ENCODE data around the gene PFN2.
"Not testable (repeated sequence)": the region's sequence is repeated elsewhere in the genome, so short reads cannot be mapped to it uniquely, and the experiment has no call there.

The PFN2 gene

DNA sequence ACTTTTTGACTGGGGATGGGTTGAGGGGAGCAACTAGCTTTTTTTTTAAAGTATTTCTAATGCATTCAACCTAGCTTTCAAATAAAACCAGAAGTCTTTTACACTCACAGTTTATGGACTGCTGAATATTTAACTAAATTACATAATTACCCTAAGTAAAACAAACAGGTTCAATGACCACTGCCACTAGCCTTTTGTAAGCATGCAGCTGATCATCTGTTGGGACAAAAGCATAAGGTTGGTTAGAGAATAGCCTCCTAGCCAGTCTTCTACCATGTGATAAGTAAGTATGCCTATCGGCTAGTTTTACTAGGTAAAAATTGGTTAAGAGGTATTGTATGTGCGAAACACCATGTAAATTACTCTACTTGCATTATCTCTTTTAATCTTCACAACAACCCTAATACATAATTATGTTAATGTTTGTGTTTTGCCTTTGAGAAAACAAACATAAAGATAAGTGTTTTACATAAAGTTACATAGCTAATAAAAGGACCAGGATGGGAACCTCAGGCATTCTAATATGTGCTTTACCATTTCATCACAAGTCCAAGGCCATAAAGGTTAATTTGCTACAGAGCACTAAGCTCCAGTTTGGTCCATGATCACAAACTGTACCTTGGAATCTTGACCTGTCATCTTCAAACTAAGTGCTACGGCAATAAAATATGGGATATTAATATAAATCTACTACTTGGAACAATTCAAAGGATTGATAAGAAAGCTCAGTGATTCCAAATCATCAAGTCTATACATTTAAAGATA is 13.2 kb downstream of the PFN2 start:
- Mint-ChIP-seq H3K9me3 (no peaks in the 10 kb centered on the region), H3K27me3 (ENCODE audit: low read depth) (no peaks in the 10 kb centered on the region), H3K4me1 (ENCODE audit: low read depth) (peaks cover 12% of the 10 kb centered on the region), H3K36me3 (ENCODE audit: low read depth) (peaks cover 4% of the 10 kb centered on the region), H3K27ac (no peak overlapping the region), H3K4me3 (no peak overlapping the region)

- Mint-ChIP-seq H3K36me3 (ENCODE audit: low read depth) (peaks cover under 1% of the 10 kb centered on the region), H3K9me3 (no peaks in the 10 kb centered on the region), H3K27me3 (ENCODE audit: low read depth) (no peaks in the 10 kb centered on the region), H3K27ac (no peak overlapping the region), H3K4me1 (ENCODE audit: low read depth) (peaks cover 12% of the 10 kb centered on the region), H3K4me3 (no peak overlapping the region)
These were observed 15.2 kb downstream of the PFN2 start for GRCh38 chr3:149955449-149955848.

- no peaks in the 10 kb centered on the region for H3K27me3 Mint-ChIP-seq (ENCODE audit: low read depth)
- no peak overlapping the region for H3K27ac Mint-ChIP-seq
- H3K9me3 Mint-ChIP-seq: no peaks in the 10 kb centered on the region
- H3K4me1 Mint-ChIP-seq (ENCODE audit: low read depth): peaks cover 12% of the 10 kb centered on the region
- no peak overlapping the region for H3K4me3 Mint-ChIP-seq
- peaks cover 2% of the 10 kb centered on the region for H3K36me3 Mint-ChIP-seq (ENCODE audit: low read depth)
These were observed 15.9 kb downstream of the PFN2 start for GRCh38 chr3:149954812-149955211.

DNA sequence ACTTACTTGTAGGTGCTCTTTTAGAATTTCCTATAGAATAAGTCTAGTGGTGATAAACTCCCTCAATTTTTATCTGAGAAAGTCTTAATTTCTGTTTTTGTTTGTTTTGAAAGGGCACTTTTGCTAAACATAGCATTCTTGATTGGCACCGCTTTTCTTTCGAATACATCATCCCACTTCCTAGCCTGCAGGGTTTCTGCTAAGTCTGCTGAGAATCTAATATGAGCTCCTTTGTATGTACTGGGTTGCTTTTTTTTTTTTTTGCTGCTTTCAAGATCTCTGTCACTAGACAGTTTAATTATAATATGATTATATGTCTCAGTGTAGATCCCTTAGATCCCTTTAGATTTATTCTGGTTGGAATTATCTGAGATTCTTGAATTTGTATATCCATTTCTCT is 21.5 kb downstream of the PFN2 start:
- H3K4me1 Mint-ChIP-seq (ENCODE audit: low read depth): peaks cover 8% of the 10 kb centered on the region
- H3K36me3 Mint-ChIP-seq (ENCODE audit: low read depth): peaks cover 9% of the 10 kb centered on the region
- H3K27ac Mint-ChIP-seq: no peak overlapping the region
- no peaks in the 10 kb centered on the region for H3K9me3 Mint-ChIP-seq
- no peak overlapping the region for H3K4me3 Mint-ChIP-seq
- no peaks in the 10 kb centered on the region for H3K27me3 Mint-ChIP-seq (ENCODE audit: low read depth)

- peaks cover 9% of the 10 kb centered on the region for H3K9me3 Mint-ChIP-seq
- no peaks in the 10 kb centered on the region for H3K27me3 Mint-ChIP-seq (ENCODE audit: low read depth)
- no peak overlapping the region for H3K27ac Mint-ChIP-seq
- H3K36me3 Mint-ChIP-seq (ENCODE audit: low read depth): peaks cover 23% of the 10 kb centered on the region
- H3K4me3 Mint-ChIP-seq: no peak overlapping the region
- H3K4me1 Mint-ChIP-seq (ENCODE audit: low read depth): peaks cover 8% of the 10 kb centered on the region
These were observed 23.5 kb downstream of the PFN2 start for GRCh38 chr3:149947231-149947630.

- H3K36me3 Mint-ChIP-seq (ENCODE audit: low read depth): peaks cover 29% of the 10 kb centered on the region
- H3K4me1 Mint-ChIP-seq (ENCODE audit: low read depth); H3K9me3 Mint-ChIP-seq; H3K4me3 Mint-ChIP-seq; H3K27ac Mint-ChIP-seq; H3K27me3 Mint-ChIP-seq (ENCODE audit: low read depth): not testable (repeated sequence)
These were observed 26.7 kb downstream of the PFN2 start for GRCh38 chr3:149943966-149944365.

GRCh38 chr3:149942409-149942808 is 28.3 kb downstream of the PFN2 start:
- H3K27ac Mint-ChIP-seq: no peak overlapping the region

DNA sequence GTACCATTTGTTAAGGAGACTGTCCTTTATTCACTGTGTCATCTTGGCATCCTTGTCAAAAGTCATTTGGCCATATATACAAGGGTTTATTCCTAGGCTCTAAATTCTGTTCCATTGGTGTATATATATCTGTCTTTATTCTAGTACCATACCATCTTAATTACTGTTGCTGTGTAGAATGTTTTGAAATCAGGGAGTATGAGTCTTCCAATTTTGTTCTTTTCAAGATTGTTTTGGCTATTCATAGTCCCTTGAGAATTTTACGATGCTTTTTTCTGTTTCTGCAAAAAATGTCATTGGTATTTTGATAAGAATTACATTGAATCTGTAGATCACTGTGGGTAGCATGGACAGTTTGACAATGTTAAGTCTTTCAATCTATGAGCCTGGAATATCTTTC is 28.7 kb downstream of the PFN2 start:
- Mint-ChIP-seq H3K9me3 (peaks cover 10% of the 10 kb centered on the region), H3K27ac (no peak overlapping the region), H3K4me3 (no peak overlapping the region), H3K27me3 (ENCODE audit: low read depth) (no peaks in the 10 kb centered on the region), H3K36me3 (ENCODE audit: low read depth) (peaks cover 29% of the 10 kb centered on the region), H3K4me1 (ENCODE audit: low read depth) (peaks cover 7% of the 10 kb centered on the region)

More at GRCh38 chr3:149942409-149942808, 28.3 kb downstream of the PFN2 start:
- Mint-ChIP-seq H3K9me3 (peaks cover 10% of the 10 kb centered on the region), H3K36me3 (ENCODE audit: low read depth) (peaks cover 29% of the 10 kb centered on the region), H3K4me1 (ENCODE audit: low read depth) (peaks cover 7% of the 10 kb centered on the region), H3K4me3 (no peak overlapping the region), H3K27me3 (ENCODE audit: low read depth) (no peaks in the 10 kb centered on the region)

- Mint-ChIP-seq H3K9me3 (peaks cover 10% of the 10 kb centered on the region), H3K4me3 (no peak overlapping the region), H3K27ac (no peak overlapping the region), H3K4me1 (ENCODE audit: low read depth) (peaks cover 10% of the 10 kb centered on the region), H3K27me3 (ENCODE audit: low read depth) (no peaks in the 10 kb centered on the region), H3K36me3 (ENCODE audit: low read depth) (peaks cover 31% of the 10 kb centered on the region)
These were observed 29.5 kb downstream of the PFN2 start for GRCh38 chr3:149941186-149941585.

DNA sequence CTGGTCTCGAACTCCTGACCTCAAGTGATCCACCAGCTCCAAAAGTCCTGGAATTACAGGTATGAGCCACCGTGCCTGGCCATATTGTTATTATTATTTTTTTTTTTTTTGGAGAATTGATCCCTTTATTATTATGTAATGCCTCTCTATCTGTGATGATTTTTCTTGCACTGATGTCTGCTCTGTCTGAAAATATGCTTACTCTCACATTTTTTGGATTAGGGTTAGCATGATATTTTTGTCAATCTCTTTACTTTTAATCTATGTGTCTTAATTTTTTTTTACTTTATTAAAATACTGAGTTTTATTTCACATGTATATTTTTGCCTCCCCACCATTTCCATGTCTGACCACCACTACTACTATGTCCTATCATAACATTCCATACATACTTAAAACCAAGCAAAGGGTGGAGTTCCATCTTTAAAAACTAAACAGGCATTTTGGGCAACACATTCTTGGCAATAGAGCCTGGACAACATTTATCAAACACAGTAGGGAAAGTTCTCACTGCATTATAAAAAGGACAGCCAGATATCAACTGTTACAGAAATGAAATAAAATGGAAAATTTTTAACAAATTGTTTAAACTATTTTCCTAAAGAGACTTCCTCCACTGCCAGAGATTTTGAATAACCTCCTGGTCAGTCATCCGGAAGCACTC is 32.2 kb downstream of the PFN2 start:
- not testable (repeated sequence) for H3K27me3 Mint-ChIP-seq (ENCODE audit: low read depth); H3K9me3 Mint-ChIP-seq; H3K27ac Mint-ChIP-seq; H3K4me3 Mint-ChIP-seq
- Mint-ChIP-seq H3K36me3 (ENCODE audit: low read depth) (peaks cover 25% of the 10 kb centered on the region), H3K4me1 (ENCODE audit: low read depth) (peaks cover 14% of the 10 kb centered on the region)

GRCh38 chr3:149936812-149937230 is 33.9 kb downstream of the PFN2 start:
- peaks cover 18% of the 10 kb centered on the region for H3K36me3 Mint-ChIP-seq (ENCODE audit: low read depth)
- H3K4me1 Mint-ChIP-seq (ENCODE audit: low read depth): peaks cover 14% of the 10 kb centered on the region
- no peak overlapping the region for H3K4me3 Mint-ChIP-seq
- no peak overlapping the region for H3K27ac Mint-ChIP-seq
- no peaks in the 10 kb centered on the region for H3K27me3 Mint-ChIP-seq (ENCODE audit: low read depth)
- no peaks in the 10 kb centered on the region for H3K9me3 Mint-ChIP-seq

GRCh38 chr3:149934524-149934923 is 36.2 kb downstream of the PFN2 start:
- H3K27ac Mint-ChIP-seq: no peak overlapping the region
- H3K4me3 Mint-ChIP-seq: no peak overlapping the region
- peaks cover 16% of the 10 kb centered on the region for H3K36me3 Mint-ChIP-seq (ENCODE audit: low read depth)
- H3K4me1 Mint-ChIP-seq (ENCODE audit: low read depth): peaks cover 14% of the 10 kb centered on the region
- no peaks in the 10 kb centered on the region for H3K27me3 Mint-ChIP-seq (ENCODE audit: low read depth)
- H3K9me3 Mint-ChIP-seq: no peaks in the 10 kb centered on the region

- H3K9me3 Mint-ChIP-seq: no peaks in the 10 kb centered on the region
- no peak overlapping the region for H3K4me3 Mint-ChIP-seq
- H3K4me1 Mint-ChIP-seq (ENCODE audit: low read depth): peaks cover 9% of the 10 kb centered on the region
- no peaks in the 10 kb centered on the region for H3K27me3 Mint-ChIP-seq (ENCODE audit: low read depth)
- no peak overlapping the region for H3K27ac Mint-ChIP-seq
- peaks cover 14% of the 10 kb centered on the region for H3K36me3 Mint-ChIP-seq (ENCODE audit: low read depth)
These were observed 36.8 kb downstream of the PFN2 start for GRCh38 chr3:149933858-149934257.

DNA sequence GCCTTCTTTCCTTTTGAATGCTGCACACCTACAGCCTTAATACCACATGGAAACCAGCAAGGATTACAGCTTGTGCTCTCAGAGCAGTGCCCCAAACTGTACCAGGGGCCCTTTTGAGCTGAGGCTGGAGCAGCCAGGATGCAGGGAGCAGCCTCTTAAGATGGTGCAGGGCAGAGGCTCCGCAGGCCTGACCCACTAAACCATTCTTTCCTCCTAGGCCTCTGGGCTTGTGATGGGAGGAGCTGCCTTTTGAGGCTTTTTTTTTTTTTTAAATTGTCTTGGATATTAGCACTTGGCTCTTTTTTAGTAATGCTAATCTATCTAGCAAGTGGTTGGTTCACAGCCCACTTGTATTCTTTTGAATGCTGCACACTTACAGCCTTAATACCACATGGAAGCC is 37.7 kb downstream of the PFN2 start:
- Mint-ChIP-seq H3K27me3 (ENCODE audit: low read depth) (no peaks in the 10 kb centered on the region), H3K4me1 (ENCODE audit: low read depth) (peaks cover 9% of the 10 kb centered on the region), H3K36me3 (ENCODE audit: low read depth) (peaks cover 16% of the 10 kb centered on the region), H3K27ac (no peak overlapping the region), H3K9me3 (no peaks in the 10 kb centered on the region), H3K4me3 (no peak overlapping the region)

GRCh38 chr3:149920119-149920518 is 50.6 kb downstream of the PFN2 start:
- peaks cover 16% of the 10 kb centered on the region for H3K36me3 Mint-ChIP-seq (ENCODE audit: low read depth)
- H3K4me3 Mint-ChIP-seq: no peak overlapping the region
- no peaks in the 10 kb centered on the region for H3K27me3 Mint-ChIP-seq (ENCODE audit: low read depth)
- H3K4me1 Mint-ChIP-seq (ENCODE audit: low read depth): no peaks in the 10 kb centered on the region
- no peaks in the 10 kb centered on the region for H3K9me3 Mint-ChIP-seq
- no peak overlapping the region for H3K27ac Mint-ChIP-seq
